H9 (cell line): ENCODE results near the gene P3H2. TPM values are rescaled to one million over a fixed set of nuclear protein-coding genes. Genes with fewer than 3 reads are reported as not detected.

Source experiments
- DNase-seq: peaks from one replicate; pipeline ENCODE4 v3.0.0-alpha.2; 2017
- H2AFZ ChIP-seq: one replicate; pipeline ENCODE4 v1.6.1; 2013; ENCODE audit warnings: mild to moderate bottlenecking, low read length, control low read depth, moderate library complexity
- H2AK5ac ChIP-seq: 2 replicates; pipeline ENCODE4 v1.6.1; 2013; ENCODE audit warnings: low read length, control low read depth, mixed read lengths; ENCODE audit not compliant: insufficient read length
- H2BK120ac ChIP-seq: one replicate; pipeline ENCODE4 v1.6.1; 2013; ENCODE audit warnings: low read depth, mild to moderate bottlenecking, low read length, control low read depth, inconsistent platforms; ENCODE audit not compliant: poor library complexity, severe bottlenecking
- H2BK12ac ChIP-seq: 2 replicates; pipeline ENCODE4 v1.6.1; 2013; ENCODE audit warnings: low read length, control low read depth, mixed read lengths, low read depth; ENCODE audit not compliant: insufficient read length
- H2BK15ac ChIP-seq: 2 replicates; pipeline ENCODE4 v1.6.1; 2013; ENCODE audit warnings: low read depth, low read length, control low read depth
- H2BK20ac ChIP-seq: one replicate; pipeline ENCODE4 v1.6.1; 2013; ENCODE audit warnings: low read depth, mild to moderate bottlenecking, low read length, control low read depth, inconsistent platforms; ENCODE audit not compliant: poor library complexity, severe bottlenecking
- H2BK5ac ChIP-seq: 2 replicates; pipeline ENCODE4 v1.6.1; 2013; ENCODE audit warnings: low read length, control low read depth, mixed read lengths; ENCODE audit not compliant: insufficient read length
- H3K14ac ChIP-seq: 2 replicates; pipeline ENCODE4 v1.6.1; 2013; ENCODE audit warnings: low read length, control low read depth; ENCODE audit not compliant: insufficient read depth
- H3K18ac ChIP-seq: 2 replicates; pipeline ENCODE4 v1.6.1; 2013; ENCODE audit warnings: low read depth, mild to moderate bottlenecking, mixed read lengths, low read length, control low read depth; ENCODE audit not compliant: insufficient read length
- H3K23ac ChIP-seq: 2 replicates; pipeline ENCODE4 v1.6.1; 2013; ENCODE audit warnings: low read length, control low read depth, mixed read lengths, low read depth; ENCODE audit not compliant: insufficient read length
- H3K23me2 ChIP-seq: 2 replicates; pipeline ENCODE4 v1.6.1; 2013; ENCODE audit warnings: low read depth, mild to moderate bottlenecking, mixed read lengths, low read length, control low read depth; ENCODE audit not compliant: insufficient read length, poor library complexity, severe bottlenecking
- H3K27ac ChIP-seq: 2 replicates; pipeline ENCODE4 v1.5.1; 2013; ENCODE audit warnings: low read length, control low read depth, mixed read lengths, low read depth; ENCODE audit not compliant: insufficient read length
- H3K27me3 ChIP-seq: 2 replicates; pipeline ENCODE4 v1.6.1; 2013; ENCODE audit warnings: low read length, control low read depth, inconsistent platforms; ENCODE audit not compliant: insufficient read depth
- H3K4ac ChIP-seq: 2 replicates; pipeline ENCODE4 v1.6.1; 2013; ENCODE audit warnings: low read depth, mild to moderate bottlenecking, control low read depth, inconsistent platforms, low read length, moderate library complexity
- H3K4me1 ChIP-seq: 2 replicates; pipeline ENCODE4 v1.6.1; 2013; ENCODE audit warnings: low read length, control low read depth, inconsistent platforms; ENCODE audit not compliant: insufficient read depth
- H3K4me2 ChIP-seq: 2 replicates; pipeline ENCODE4 v1.6.1; 2013; ENCODE audit warnings: low read length, control low read depth, mixed read lengths; ENCODE audit not compliant: insufficient read length, insufficient read depth
- H3K56ac ChIP-seq: 2 replicates; pipeline ENCODE4 v1.6.1; 2013; ENCODE audit warnings: low read depth, mild to moderate bottlenecking, mixed read lengths, low read length, control low read depth; ENCODE audit not compliant: insufficient read length
- H3K79me1 ChIP-seq: 2 replicates; pipeline ENCODE4 v1.6.1; 2013; ENCODE audit warnings: low read depth, mild to moderate bottlenecking, moderate library complexity, low read length, control low read depth, inconsistent platforms; ENCODE audit not compliant: insufficient read depth, poor library complexity, severe bottlenecking
- H3K79me2 ChIP-seq: 2 replicates; pipeline ENCODE4 v1.6.1; 2013; ENCODE audit warnings: low read length, control low read depth, inconsistent platforms; ENCODE audit not compliant: insufficient read depth
- H3K9ac ChIP-seq: 2 replicates; pipeline ENCODE4 v1.6.1; 2013; ENCODE audit warnings: low read length, control low read depth, mixed read lengths; ENCODE audit not compliant: insufficient read length; ENCODE audit errors: extremely low read depth
- H3K9me3 ChIP-seq: one replicate; pipeline ENCODE4 v1.6.1; 2013; ENCODE audit warnings: low read depth, low read length, inconsistent platforms; ENCODE audit not compliant: control insufficient read depth
- H3T11ph ChIP-seq: one replicate; pipeline ENCODE4 v1.6.1; 2013; ENCODE audit warnings: mild to moderate bottlenecking, low read length, control low read depth, inconsistent platforms
- H4K20me1 ChIP-seq: one replicate; pipeline ENCODE4 v1.6.1; 2013; ENCODE audit not compliant: control insufficient read depth, insufficient read length, insufficient read depth
- H4K5ac ChIP-seq: 2 replicates; pipeline ENCODE4 v1.6.1; 2013; ENCODE audit warnings: low read depth, mild to moderate bottlenecking, mixed read lengths, low read length, control low read depth; ENCODE audit not compliant: insufficient read length
- H4K8ac ChIP-seq: replicated peaks from 2 replicates; pipeline ENCODE4 v1.6.1; 2013; ENCODE audit warnings: low read length, control low read depth, mixed read lengths, low read depth; ENCODE audit not compliant: insufficient read length
- H4K91ac ChIP-seq: 2 replicates; pipeline ENCODE4 v1.6.1; 2013; ENCODE audit warnings: low read depth, mild to moderate bottlenecking, moderate library complexity, mixed read lengths, low read length, control low read depth; ENCODE audit not compliant: insufficient read length
- H3K27ac Mint-ChIP-seq, 3 experiments: 2 replicates in 2 of 3; 3 replicates in 1 of 3; pipeline ENCODE4 v1.8.0; 2020 to 2021; ENCODE audit warnings: mixed read lengths in 3 of 3, mild to moderate bottlenecking in 1 of 3, moderate library complexity in 1 of 3
- H3K27me3 Mint-ChIP-seq: 2 replicates; pipeline ENCODE4 v1.8.0; 2021; ENCODE audit warnings: low read depth, mild to moderate bottlenecking, moderate library complexity, mixed read lengths
- H3K36me3 Mint-ChIP-seq, 3 experiments: 2 replicates in 2 of 3; 3 replicates in 1 of 3; pipeline ENCODE4 v1.8.0; 2020 to 2021; ENCODE audit warnings: low read depth in 3 of 3, mixed read lengths in 3 of 3; ENCODE audit not compliant: insufficient read depth in 1 of 3
- H3K4me1 Mint-ChIP-seq, 2 experiments: 2 replicates each; pipeline ENCODE4 v1.8.0; 2020; ENCODE audit warnings: mixed read lengths in 2 of 2
- H3K4me3 Mint-ChIP-seq, 2 experiments: 2 replicates in 1 of 2; 3 replicates in 1 of 2; pipeline ENCODE4 v1.8.0; 2020 to 2021; ENCODE audit warnings: mild to moderate bottlenecking in 2 of 2, mixed read lengths in 2 of 2, moderate library complexity in 1 of 2
- H3K9me3 Mint-ChIP-seq, 2 experiments: 2 replicates in 1 of 2; 3 replicates in 1 of 2; pipeline ENCODE4 v1.8.0; 2020; ENCODE audit warnings: mild to moderate bottlenecking in 2 of 2, mixed read lengths in 2 of 2, moderate library complexity in 1 of 2
- CTCF ChIP-seq: fragments of 200-600 bp; sonication (generic); conservative IDR thresholded peaks from 3 replicates; pipeline ENCODE4 v1.8.0; 2021; ENCODE audit warnings: antibody characterized with exemption, mild to moderate bottlenecking
- WGBS: extraction: QIAGEN DNeasy Blood & Tissue Kit; methylation state at CpG from one replicate; pipeline ENCODE4 v1.1.7; 2013; ENCODE audit warnings: missing lambda C conversion rate, low lambda C conversion rate, mixed read lengths; ENCODE audit not compliant: insufficient read length; ENCODE audit errors: extremely low coverage; 5-methylcytosine and 5-hydroxymethylcytosine counted together
- total RNA-seq: library from RNA; stranded (reverse); gene quantifications from 2 replicates; pipeline ENCODE4 v1.2.1, GENCODE V29; 2021

Gene P3H2
- total RNA-seq, 1 experiment from 2014 or later, result 41.5 TPM

GRCh38 chr3:189995129-189995528, 125.6 kb downstream of the P3H2 start:
- H3K4ac ChIP-seq, result no peak overlapping the region
- TF ChIP-seq CTCF, result no peak
- no peak overlapping the region for H2BK5ac ChIP-seq
- H2BK20ac ChIP-seq, result no peak overlapping the region
- H2AK5ac ChIP-seq, result no peak overlapping the region
- H2BK15ac ChIP-seq, result no peak overlapping the region
- H3K79me1 ChIP-seq, result no peaks in the 10 kb centered on the region
- H3K9ac ChIP-seq, result no peak overlapping the region
- no peak overlapping the region for H2AFZ ChIP-seq
- H2BK120ac ChIP-seq, result no peak overlapping the region
- H3K9me3 Mint-ChIP-seq, result no peaks in the 10 kb centered on the region
- H3K9me3 ChIP-seq, result no peaks in the 10 kb centered on the region
- no peak overlapping the region for H4K8ac ChIP-seq
- no peak overlapping the region for H3K56ac ChIP-seq
- peaks cover 41 to 45% of the 10 kb centered on the region in 2 experiments for H3K4me1 Mint-ChIP-seq
- H3T11ph ChIP-seq, result no peak overlapping the region
- peak; percentile 35 for DNase-seq
- no peak overlapping the region; a peak in 1 of 5 replicates for H3K4me3 Mint-ChIP-seq
- H3K14ac ChIP-seq, result no peak overlapping the region
- H3K23me2 ChIP-seq, result no peaks in the 10 kb centered on the region
- no peaks in the 10 kb centered on the region for H4K20me1 ChIP-seq
- H3K27me3 ChIP-seq, result no peaks in the 10 kb centered on the region; the same call in 1 of the 2 replicates
- no peak overlapping the region for H3K27ac ChIP-seq
- H4K5ac ChIP-seq, result no peak overlapping the region
- H3K79me2 ChIP-seq, result no peaks in the 10 kb centered on the region
- H3K36me3 Mint-ChIP-seq, result peaks cover 0 to 3% (median 0%) of the 10 kb centered on the region in 3 experiments; a peak in 2 of 7 replicates
- H2BK12ac ChIP-seq, result no peak overlapping the region
- H3K23ac ChIP-seq, result no peak overlapping the region
- H3K4me2 ChIP-seq, result no peak overlapping the region
- peak overlapping the region in 2 of 3 experiments; percentile 76 to 94; a peak in 4 of 7 replicates for H3K27ac Mint-ChIP-seq
- peaks cover 5% of the 10 kb centered on the region; the same call in 1 of the 2 replicates for H3K4me1 ChIP-seq
- H3K27me3 Mint-ChIP-seq, result no peaks in the 10 kb centered on the region
- H4K91ac ChIP-seq, result no peak overlapping the region
- no CpG with 5 or more reads among the region's 3 CpGs for WGBS
- no peak overlapping the region for H3K18ac ChIP-seq
